ENCODE data around the gene FRAT2. TPM values are rescaled to one million over a fixed set of nuclear protein-coding genes. Genes with fewer than 3 reads are reported as not detected.

FRAT2 gene
- total RNA-seq = 10 to 100 TPM; 14.6 to 28.2 (median 23.3) TPM

- Histone ChIP-seq H3K4me1 (peaks cover 0 to 65% (median 32%) of the 10 kb centered on the region in 4 donors), H3K27me3 (no peaks in the 10 kb centered on the region), H3K27ac (peak within 1 kb of the TSS; percentile 88 to 97 (median 91)), H3K36me3 (peaks cover 0 to 17% (median 0%) of the 10 kb centered on the region in 3 donors), H3K4me3 (peak within 1 kb of the TSS; percentile 56 to 97 (median 95)), H3K9me3 (no peaks in the 10 kb centered on the region)
- 1% methylated on average over 35 to 57 of the region's 103 CpGs for WGBS, 2 donors
- peak; percentile 56 to 86 for TF ChIP-seq POLR2A (IDR thresholded peaks at IDR 0.05)
- TF ChIP-seq EP300 (IDR thresholded peaks at IDR 0.05) = peak in 1 of 2 donors; percentile 92
- TF ChIP-seq CTCF (IDR thresholded peaks at IDR 0.05) = peak in 2 of 5 experiments; percentile 54 to 67
- peak; percentile 81 to 85 for DNase-seq (ENCODE audit: low spot score in 2 of 2)
These were observed at the start of gene FRAT2 for GRCh38 chr10:97334370-97335175. Gene FRAT2 (minus strand): TSS chr10:97334729. CDS start chr10:97334572, 157 bp downstream.

GRCh38 chr10:97384156-97384555 lies 49.6 kb upstream of the FRAT2 start:
- Histone ChIP-seq H3K9me3 (no peaks in the 10 kb centered on the region), H3K27me3 (no peaks in the 10 kb centered on the region), H3K36me3 (peaks cover 0 to 98% (median 6%) of the 10 kb centered on the region in 3 donors), H3K4me1 (no peaks in the 10 kb centered on the region), H3K27ac (no peak overlapping the region), H3K4me3 (no peak overlapping the region)
- TF ChIP-seq CTCF (IDR thresholded peaks at IDR 0.05) = no peak
- TF ChIP-seq POLR2A (IDR thresholded peaks at IDR 0.05) = no peak
- no peak for TF ChIP-seq EP300 (IDR thresholded peaks at IDR 0.05)
- DNase-seq (ENCODE audit: low spot score in 2 of 2) = no peak
- WGBS, 2 donors = 90 to 100% methylated on average over 2 to 3 of the region's 5 CpGs

GRCh38 chr10:97383159-97383558 lies 48.6 kb upstream of the FRAT2 start:
- Histone ChIP-seq H3K4me1 (no peaks in the 10 kb centered on the region), H3K4me3 (no peak overlapping the region), H3K27me3 (no peaks in the 10 kb centered on the region), H3K27ac (no peak overlapping the region), H3K36me3 (peaks cover 0 to 98% (median 6%) of the 10 kb centered on the region in 3 donors), H3K9me3 (no peaks in the 10 kb centered on the region)
- TF ChIP-seq CTCF (IDR thresholded peaks at IDR 0.05) (no peak), POLR2A (IDR thresholded peaks at IDR 0.05) (no peak), EP300 (IDR thresholded peaks at IDR 0.05) (no peak)
- DNase-seq (ENCODE audit: low spot score in 2 of 2) = no peak
- 88 to 91% methylated on average over 7 of the region's 7 CpGs for WGBS, 2 donors

GRCh38 chr10:97381626-97382025 lies 47.1 kb upstream of the FRAT2 start:
- H3K9me3 ChIP-seq = no peaks in the 10 kb centered on the region
- H3K36me3 ChIP-seq = peaks cover 0 to 98% (median 6%) of the 10 kb centered on the region in 3 donors
- WGBS, 2 donors = 89 to 90% methylated on average over 7 to 8 of the region's 8 CpGs
- H3K27ac ChIP-seq = no peak overlapping the region
- no peaks in the 10 kb centered on the region for H3K4me1 ChIP-seq
- TF ChIP-seq EP300 (IDR thresholded peaks at IDR 0.05) = no peak
- no peak for TF ChIP-seq CTCF (IDR thresholded peaks at IDR 0.05)
- TF ChIP-seq POLR2A (IDR thresholded peaks at IDR 0.05) = no peak
- no peak for DNase-seq (ENCODE audit: low spot score in 2 of 2)
- no peak overlapping the region for H3K4me3 ChIP-seq
- no peaks in the 10 kb centered on the region for H3K27me3 ChIP-seq

GRCh38 chr10:97380516-97380915 lies 46.0 kb upstream of the FRAT2 start:
- TF ChIP-seq POLR2A (IDR thresholded peaks at IDR 0.05) = no peak
- no peak for TF ChIP-seq CTCF (IDR thresholded peaks at IDR 0.05)
- no peak for TF ChIP-seq EP300 (IDR thresholded peaks at IDR 0.05)
- Histone ChIP-seq H3K4me1 (no peaks in the 10 kb centered on the region), H3K4me3 (no peak overlapping the region), H3K27ac (no peak overlapping the region), H3K36me3 (peaks cover 0 to 96% (median 6%) of the 10 kb centered on the region in 3 donors), H3K27me3 (no peaks in the 10 kb centered on the region), H3K9me3 (no peaks in the 10 kb centered on the region)
- no peak for DNase-seq (ENCODE audit: low spot score in 2 of 2)
- WGBS, 2 donors = 79 to 81% methylated on average over 6 to 8 of the region's 8 CpGs

Measured in tibial nerve (tissue), 4 donors.